ENCODE results near the gene CLDN4.

Gene CLDN4

DNA sequence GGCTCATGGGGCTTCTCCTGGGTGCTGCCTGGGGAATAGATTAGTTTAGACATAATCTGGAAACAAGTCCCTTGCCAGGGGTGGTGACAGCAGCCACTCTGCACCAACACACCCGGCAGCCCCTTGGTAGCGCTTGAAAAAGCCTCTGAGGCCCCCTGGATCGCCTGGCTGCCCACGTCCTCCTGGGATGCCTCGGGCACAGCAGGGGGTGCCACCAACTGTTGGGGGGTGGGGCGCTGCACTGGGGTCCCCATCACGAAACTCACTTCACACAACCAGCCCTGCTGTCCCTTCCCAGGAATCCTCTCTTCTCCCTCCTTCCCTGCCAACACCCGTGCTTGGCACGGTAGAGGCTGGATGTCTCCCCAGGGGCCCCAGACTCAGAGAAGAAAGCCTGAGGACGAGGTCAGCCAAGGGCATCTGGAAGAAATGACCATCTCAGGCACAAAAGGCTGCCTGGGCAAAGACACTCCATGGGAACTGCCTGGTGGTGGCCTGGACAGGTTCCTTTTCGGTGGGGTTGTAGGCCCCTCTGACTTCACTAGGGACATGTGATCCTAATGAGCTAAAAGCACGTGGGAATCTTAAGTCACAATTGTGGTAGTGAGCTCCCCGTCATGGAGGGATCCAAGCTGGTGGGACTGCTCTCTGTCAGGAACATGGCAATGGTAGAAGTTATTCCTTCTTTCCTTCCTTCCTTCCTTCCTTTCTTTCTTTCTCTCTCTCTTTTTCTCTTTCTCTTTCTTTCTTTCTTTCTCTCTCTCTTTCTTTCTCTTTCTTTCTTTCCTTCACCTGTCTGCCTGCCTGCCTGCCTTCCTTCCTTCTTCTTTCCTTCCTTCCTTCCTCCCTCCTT, 41.5 kb downstream of the CLDN4 start:
- ATAC-seq (ENCODE audit: insufficient read depth, low read depth): no peak
- Histone ChIP-seq H3K4me1 (ENCODE audit: insufficient read depth, low read length) (no peaks in the 10 kb centered on the region), H4K20me1 (ENCODE audit: insufficient read depth, low read length) (peaks cover 5% of the 10 kb centered on the region; the same call in 1 of the 2 replicates), H3K27ac (ENCODE audit: low read length) (no peak overlapping the region), H3K27me3 (ENCODE audit: insufficient read depth, low read length, poor library complexity) (peaks cover 2% of the 10 kb centered on the region), H3K36me3 (ENCODE audit: insufficient read depth, low read length) (no peaks in the 10 kb centered on the region), H3K9me3 (ENCODE audit: insufficient read depth, low read length, severe bottlenecking) (no peaks in the 10 kb centered on the region), H2AFZ (ENCODE audit: low read depth, low read length) (no peak overlapping the region), H3K4me3 (ENCODE audit: low read depth in 1 of 2, low read length in 2 of 2) (no peak overlapping the region), H3K4me2 (ENCODE audit: insufficient read depth, low read length) (no peak overlapping the region), H3K9ac (ENCODE audit: low read depth, low read length) (no peak overlapping the region), H3K79me2 (ENCODE audit: insufficient read depth, low read length) (no peaks in the 10 kb centered on the region)
- DNase-seq: no peak
- TF ChIP-seq, protein P1, sequence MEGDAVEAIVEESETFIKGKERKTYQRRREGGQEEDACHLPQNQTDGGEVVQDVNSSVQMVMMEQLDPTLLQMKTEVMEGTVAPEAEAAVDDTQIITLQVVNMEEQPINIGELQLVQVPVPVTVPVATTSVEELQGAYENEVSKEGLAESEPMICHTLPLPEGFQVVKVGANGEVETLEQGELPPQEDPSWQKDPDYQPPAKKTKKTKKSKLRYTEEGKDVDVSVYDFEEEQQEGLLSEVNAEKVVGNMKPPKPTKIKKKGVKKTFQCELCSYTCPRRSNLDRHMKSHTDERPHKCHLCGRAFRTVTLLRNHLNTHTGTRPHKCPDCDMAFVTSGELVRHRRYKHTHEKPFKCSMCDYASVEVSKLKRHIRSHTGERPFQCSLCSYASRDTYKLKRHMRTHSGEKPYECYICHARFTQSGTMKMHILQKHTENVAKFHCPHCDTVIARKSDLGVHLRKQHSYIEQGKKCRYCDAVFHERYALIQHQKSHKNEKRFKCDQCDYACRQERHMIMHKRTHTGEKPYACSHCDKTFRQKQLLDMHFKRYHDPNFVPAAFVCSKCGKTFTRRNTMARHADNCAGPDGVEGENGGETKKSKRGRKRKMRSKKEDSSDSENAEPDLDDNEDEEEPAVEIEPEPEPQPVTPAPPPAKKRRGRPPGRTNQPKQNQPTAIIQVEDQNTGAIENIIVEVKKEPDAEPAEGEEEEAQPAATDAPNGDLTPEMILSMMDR (IDR thresholded peaks at IDR 0.05; ENCODE audit: borderline replicate concordance, extremely low read depth, low read length, poor library complexity, severe bottlenecking): no peak
- no peak for TF ChIP-seq EZH2 (IDR thresholded peaks at IDR 0.05; ENCODE audit: borderline replicate concordance, low read depth, low read length, severe bottlenecking)

DNA sequence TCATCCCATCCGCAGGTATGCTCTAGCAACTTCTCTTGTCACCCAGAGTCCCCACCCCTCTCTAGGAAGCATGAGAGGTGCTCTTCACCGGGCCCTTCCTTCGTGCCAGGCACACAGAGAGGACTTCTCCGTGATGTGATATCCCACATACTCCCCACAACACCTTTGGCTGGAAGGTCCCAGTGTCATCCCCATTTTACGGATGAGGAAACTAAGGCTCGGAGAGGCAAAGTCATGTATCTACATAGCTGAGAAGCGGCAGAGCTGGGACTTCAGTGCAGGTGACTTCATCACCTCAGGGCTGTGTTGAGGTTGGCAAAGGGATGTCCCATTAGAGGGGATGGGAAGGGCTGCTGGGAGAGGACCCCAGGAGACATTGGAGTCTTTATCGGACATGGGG, 45.6 kb downstream of the CLDN4 start:
- H2AFZ ChIP-seq (ENCODE audit: low read depth, low read length): no peak overlapping the region
- no peaks in the 10 kb centered on the region for H3K4me1 ChIP-seq (ENCODE audit: insufficient read depth, low read length)
- H3K27me3 ChIP-seq (ENCODE audit: insufficient read depth, low read length, poor library complexity): peaks cover 2% of the 10 kb centered on the region
- DNase-seq (no peak), ATAC-seq (ENCODE audit: insufficient read depth, low read depth) (no peak)
- no peaks in the 10 kb centered on the region for H3K79me2 ChIP-seq (ENCODE audit: insufficient read depth, low read length)
- H3K9ac ChIP-seq (ENCODE audit: low read depth, low read length): no peak overlapping the region
- no peak overlapping the region for H3K27ac ChIP-seq (ENCODE audit: low read length)
- no peak overlapping the region for H3K4me3 ChIP-seq (ENCODE audit: low read depth in 1 of 2, low read length in 2 of 2)
- H3K36me3 ChIP-seq (ENCODE audit: insufficient read depth, low read length): no peaks in the 10 kb centered on the region
- H3K4me2 ChIP-seq (ENCODE audit: insufficient read depth, low read length): no peak overlapping the region
- peaks cover 4% of the 10 kb centered on the region; the same call in 1 of the 2 replicates for H4K20me1 ChIP-seq (ENCODE audit: insufficient read depth, low read length)
- TF ChIP-seq EZH2 (IDR thresholded peaks at IDR 0.05; ENCODE audit: borderline replicate concordance, low read depth, low read length, severe bottlenecking): no peak
- TF ChIP-seq, protein P1 (IDR thresholded peaks at IDR 0.05; ENCODE audit: borderline replicate concordance, extremely low read depth, low read length, poor library complexity, severe bottlenecking): no peak
- no peaks in the 10 kb centered on the region for H3K9me3 ChIP-seq (ENCODE audit: insufficient read depth, low read length, severe bottlenecking)

DNA sequence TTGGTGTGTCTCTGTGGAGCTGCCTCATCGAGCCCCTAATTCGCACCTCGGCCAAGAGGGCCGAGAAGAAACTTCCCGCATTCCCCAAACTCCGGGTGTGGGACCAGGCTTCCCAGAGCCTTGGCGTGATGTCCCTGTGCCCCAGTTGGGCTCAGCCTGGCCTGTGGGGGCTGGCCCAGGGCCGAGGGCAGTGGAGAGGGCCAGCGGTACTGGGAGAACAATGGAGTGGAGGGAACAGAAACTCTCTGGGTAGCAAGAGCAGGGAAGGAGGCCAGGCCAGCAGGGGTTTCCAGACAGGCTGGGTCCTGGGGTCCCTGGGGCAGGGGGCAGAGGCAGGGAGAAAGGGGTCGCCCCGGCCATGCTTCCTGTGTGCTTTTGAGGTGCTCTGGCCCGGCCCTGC, 46.2 kb downstream of the CLDN4 start:
- Histone ChIP-seq H3K27me3 (ENCODE audit: insufficient read depth, low read length, poor library complexity) (peaks cover 2% of the 10 kb centered on the region), H3K4me2 (ENCODE audit: insufficient read depth, low read length) (no peak overlapping the region)
- TF ChIP-seq EZH2 (IDR thresholded peaks at IDR 0.05; ENCODE audit: borderline replicate concordance, low read depth, low read length, severe bottlenecking): no peak
- TF ChIP-seq, protein P1 (IDR thresholded peaks at IDR 0.05; ENCODE audit: borderline replicate concordance, extremely low read depth, low read length, poor library complexity, severe bottlenecking): no peak

More for the DNA sequence above, 46.2 kb downstream of the CLDN4 start:
- DNase-seq (no peak), ATAC-seq (ENCODE audit: insufficient read depth, low read depth) (no peak)
- Histone ChIP-seq H3K9ac (ENCODE audit: low read depth, low read length) (no peak overlapping the region), H3K36me3 (ENCODE audit: insufficient read depth, low read length) (no peaks in the 10 kb centered on the region), H3K27ac (ENCODE audit: low read length) (no peak overlapping the region), H3K9me3 (ENCODE audit: insufficient read depth, low read length, severe bottlenecking) (no peaks in the 10 kb centered on the region), H3K4me1 (ENCODE audit: insufficient read depth, low read length) (no peaks in the 10 kb centered on the region), H3K4me3 (ENCODE audit: low read depth in 1 of 2, low read length in 2 of 2) (no peak overlapping the region), H4K20me1 (ENCODE audit: insufficient read depth, low read length) (no peaks in the 10 kb centered on the region), H3K79me2 (ENCODE audit: insufficient read depth, low read length) (no peaks in the 10 kb centered on the region), H2AFZ (ENCODE audit: low read depth, low read length) (no peak overlapping the region)

Data from DND-41 (cell line).